ENCODE results near the gene ZKSCAN8. TPM values are rescaled to one million over a fixed set of nuclear protein-coding genes. Genes with fewer than 3 reads are reported as not detected.

Gene ZKSCAN8
- total RNA-seq, 1 experiment from 2014 or later = 27.5 TPM

- Mint-ChIP-seq H3K9me3 (ENCODE audit: low read depth, unreplicated experiment) (peaks cover 6% of the 10 kb centered on the region), H3K27me3 (ENCODE audit: unreplicated experiment) (no peaks in the 10 kb centered on the region), H3K27ac (ENCODE audit: unreplicated experiment) (no peak overlapping the region), H3K36me3 (ENCODE audit: insufficient read depth, unreplicated experiment) (peaks cover 8% of the 10 kb centered on the region), H3K4me1 (ENCODE audit: low read depth, unreplicated experiment) (no peaks in the 10 kb centered on the region), H3K4me3 (ENCODE audit: low read depth, unreplicated experiment) (no peak overlapping the region)
- no peak for DNase-seq
- no TSS peak for BruUV-seq (replicated peaks)
- intact Hi-C loops (cut with micrococcal nuclease; ENCODE audit: unreplicated experiment) = no loop called here
- no peak for TF ChIP-seq CTCF (IDR thresholded peaks at IDR 0.05; ENCODE audit: unreplicated experiment)
- CTCF ChIA-PET = no interaction called here
These were observed 18.6 kb downstream of the ZKSCAN8 start for GRCh38 chr6:28160233-28160632.

GRCh38 chr6:28161410-28162079 lies 19.9 kb downstream of the ZKSCAN8 start:
- Mint-ChIP-seq H3K27ac (ENCODE audit: unreplicated experiment) (peak overlapping the region; percentile 22), H3K9me3 (ENCODE audit: low read depth, unreplicated experiment) (peaks cover 8% of the 10 kb centered on the region), H3K36me3 (ENCODE audit: insufficient read depth, unreplicated experiment) (peaks cover 8% of the 10 kb centered on the region), H3K4me1 (ENCODE audit: low read depth, unreplicated experiment) (no peaks in the 10 kb centered on the region), H3K4me3 (ENCODE audit: low read depth, unreplicated experiment) (peak overlapping the region; percentile 39), H3K27me3 (ENCODE audit: unreplicated experiment) (no peaks in the 10 kb centered on the region)
- intact Hi-C loops (cut with micrococcal nuclease; ENCODE audit: unreplicated experiment) = no loop called here
- DNase-seq = peak; percentile 56
- no TSS peak for BruUV-seq (replicated peaks)
- no peak for TF ChIP-seq CTCF (IDR thresholded peaks at IDR 0.05; ENCODE audit: unreplicated experiment)
- CTCF ChIA-PET = no interaction called here

- Mint-ChIP-seq H3K4me1 (ENCODE audit: low read depth, unreplicated experiment) (no peaks in the 10 kb centered on the region), H3K36me3 (ENCODE audit: insufficient read depth, unreplicated experiment) (peaks cover 8% of the 10 kb centered on the region), H3K27ac (ENCODE audit: unreplicated experiment) (no peak overlapping the region), H3K27me3 (ENCODE audit: unreplicated experiment) (no peaks in the 10 kb centered on the region), H3K4me3 (ENCODE audit: low read depth, unreplicated experiment) (no peak overlapping the region), H3K9me3 (ENCODE audit: low read depth, unreplicated experiment) (peaks cover 4% of the 10 kb centered on the region)
- TF ChIP-seq CTCF (IDR thresholded peaks at IDR 0.05; ENCODE audit: unreplicated experiment) = no peak
- no TSS peak for BruUV-seq (replicated peaks)
- intact Hi-C loops (cut with micrococcal nuclease; ENCODE audit: unreplicated experiment) = no loop called here
- CTCF ChIA-PET = no interaction called here
- DNase-seq = no peak
These were observed 23.9 kb downstream of the ZKSCAN8 start for GRCh38 chr6:28165563-28165962.

- Mint-ChIP-seq H3K4me1 (ENCODE audit: low read depth, unreplicated experiment) (no peaks in the 10 kb centered on the region), H3K36me3 (ENCODE audit: insufficient read depth, unreplicated experiment) (no peaks in the 10 kb centered on the region), H3K27ac (ENCODE audit: unreplicated experiment) (no peak overlapping the region), H3K27me3 (ENCODE audit: unreplicated experiment) (no peaks in the 10 kb centered on the region), H3K9me3 (ENCODE audit: low read depth, unreplicated experiment) (peaks cover 8% of the 10 kb centered on the region), H3K4me3 (ENCODE audit: low read depth, unreplicated experiment) (no peak overlapping the region)
- BruUV-seq (replicated peaks) = no TSS peak
- no peak for TF ChIP-seq CTCF (IDR thresholded peaks at IDR 0.05; ENCODE audit: unreplicated experiment)
- CTCF ChIA-PET = interaction anchor here (0.8 kb wide), 1 partner anchor 25 kb away, joined by 3 read pairs; the partner anchor contains the start of gene ZKSCAN8
- no peak for DNase-seq
- intact Hi-C loops (cut with micrococcal nuclease; ENCODE audit: unreplicated experiment) = no loop called here
These were observed 25.4 kb downstream of the ZKSCAN8 start for GRCh38 chr6:28167068-28167467.
